Breast epithelium (tissue), 4 donors: ENCODE data around the gene CRELD1. TPM values are rescaled to one million over a fixed set of nuclear protein-coding genes. Genes with fewer than 3 reads are reported as not detected.

Experiments used
- DNase-seq, 2 donors: peaks; one replicate each; pipeline ENCODE4 v3.0.0-alpha.2; 2019; ENCODE audit warnings: low spot score in 2 of 2
- H3K27ac ChIP-seq, 2 donors: fragments of 200-600 bp; sonication (generic) in 1 of 2; one replicate each; pipeline ENCODE4 v1.5.1; 2016 to 2019; ENCODE audit warnings: mild to moderate bottlenecking in 1 of 2
- H3K27me3 ChIP-seq, 2 donors: fragments of 200-600 bp; sonication (generic) in 1 of 2; one replicate each; pipeline versions ENCODE4 v1.5.1 to v1.6.0; 2017 to 2019; ENCODE audit warnings: control low read depth in 1 of 2, mild to moderate bottlenecking in 1 of 2
- H3K36me3 ChIP-seq: fragments of 200-600 bp; one replicate; pipeline ENCODE4 v1.5.1; 2019
- H3K4me1 ChIP-seq, 2 donors: fragments of 200-600 bp; sonication (generic); one replicate each; pipeline ENCODE4 v1.5.1; 2016 to 2019; ENCODE audit warnings: control low read depth in 1 of 2
- H3K4me3 ChIP-seq, 3 donors: fragments of 200-600 bp; sonication (generic); 1 replicate in 2 of 3; 2 replicates in 1 of 3; pipeline ENCODE4 v1.5.1; 2016 to 2019; ENCODE audit warnings: mild to moderate bottlenecking in 3 of 3, moderate library complexity in 2 of 3
- H3K9me3 ChIP-seq, 2 donors: fragments of 200-600 bp; sonication (generic) in 1 of 2; one replicate each; pipeline ENCODE4 v1.5.1; 2016 to 2019; ENCODE audit warnings: control low read depth in 1 of 2
- POLR2A ChIP-seq: fragments of 450-650 bp; IDR thresholded peaks from one replicate; pipeline ENCODE4 v1.6.1; 2016; ENCODE audit warnings: antibody characterized with exemption, mild to moderate bottlenecking, moderate library complexity
- POLR2AphosphoS5 ChIP-seq, 3 donors: sonication (generic); formaldehyde crosslinking; IDR thresholded peaks; one replicate each; pipeline ENCODE4 v1.6.1; 2017; ENCODE audit warnings: antibody characterized with exemption in 3 of 3
- intact Hi-C: fragments of 100-400 bp; cut with DNase I; formaldehyde crosslinking; loops from one replicate; pipeline ENCODE4 v1.15.1; 2023; ENCODE audit warnings: low total_unique reads
- total RNA-seq, 3 donors: library from RNA; depleted of rRNA; stranded (reverse); fragments of >200 nt; gene quantifications; one replicate each; pipeline ENCODE4 v1.1.0, GENCODE V29; 2016
- TF ChIP-seq, protein P1 (sequence below), 3 donors: fragments of 450-650 bp; IDR thresholded peaks; one replicate each; pipeline ENCODE4 v1.5.1; 2016 to 2017; ENCODE audit warnings: antibody characterized with exemption in 3 of 3, mild to moderate bottlenecking in 3 of 3, moderate library complexity in 3 of 3

CRELD1 gene
- total RNA-seq, 3 donors from 2014 or later, result 33.6 to 52.4 (median 44.6) TPM

DNA sequence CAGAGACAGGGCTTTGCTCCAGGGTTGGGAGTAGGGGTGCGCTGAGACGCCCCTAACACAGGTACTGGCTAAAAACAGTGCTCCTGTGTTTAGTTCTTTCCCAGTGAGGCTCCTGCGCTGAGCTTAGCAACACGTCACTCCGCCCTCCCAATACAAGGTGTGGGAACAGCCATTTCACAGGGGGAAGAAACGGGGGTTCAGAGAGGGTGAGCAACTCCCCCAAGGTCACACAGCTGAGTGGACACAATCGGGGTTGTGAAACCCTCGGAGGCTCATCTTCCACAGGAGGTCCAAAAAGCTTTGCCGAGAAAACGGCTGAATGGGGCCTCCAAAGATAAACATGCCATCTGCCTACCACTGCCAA is 17.9 kb downstream of the CRELD1 start:
- peak overlapping the region; percentile 47 to 72 (median 62) for H3K4me3 ChIP-seq
- DNase-seq, result no peak
- intact Hi-C loops, result no loop called here

DNA sequence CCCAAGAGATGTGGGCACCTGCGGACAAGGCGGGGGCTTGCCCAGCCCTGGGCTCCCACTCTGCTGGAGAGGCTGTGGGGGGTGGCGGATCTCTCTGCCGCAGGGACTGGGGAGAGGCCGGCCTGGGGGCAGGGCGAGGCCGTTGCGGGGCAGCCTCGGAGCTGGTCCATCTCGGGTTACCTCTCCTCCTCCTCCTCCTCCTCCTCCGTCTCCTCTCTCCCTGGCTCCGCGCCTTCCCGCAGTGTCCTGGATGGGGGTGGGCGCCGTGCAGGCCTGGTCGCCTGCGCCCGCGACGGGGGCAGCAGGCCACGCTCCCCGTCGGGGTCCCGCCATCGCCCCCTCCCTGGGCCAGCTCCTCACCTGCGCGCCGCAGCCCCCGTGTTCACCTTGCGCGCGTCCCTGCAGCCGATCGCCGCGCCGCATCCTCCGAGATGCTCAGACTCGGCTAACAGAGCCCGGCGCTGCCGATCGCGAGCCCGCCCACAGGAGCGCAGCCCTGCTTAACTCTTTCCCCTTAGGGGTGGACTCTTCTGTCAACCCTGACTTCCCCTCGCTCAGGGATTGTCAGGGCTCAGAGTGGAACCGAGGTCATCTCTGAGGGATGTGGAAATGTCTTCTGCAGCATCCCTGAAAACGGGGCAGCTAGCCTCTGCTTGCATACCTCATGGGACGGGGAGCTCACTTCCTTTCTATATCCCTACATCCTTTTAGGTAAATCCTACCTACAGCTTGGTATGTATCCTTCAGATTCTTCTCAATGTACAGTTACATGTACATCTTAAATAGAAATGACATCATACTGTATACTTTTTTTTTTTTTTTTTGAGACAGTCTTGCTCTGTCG is 18.6 kb downstream of the CRELD1 start, which contains the start of gene PRRT3:
Gene PRRT3, minus strand, starts transcription at position 447 of the 844 bp plus-strand sequence. CDS start 2,293 bp downstream, outside the sequence.
- no peaks in the 10 kb centered on the region for H3K9me3 ChIP-seq
- peaks cover 0 to 6% of the 10 kb centered on the region in 2 donors for H3K4me1 ChIP-seq
- no peaks in the 10 kb centered on the region for H3K27me3 ChIP-seq
- intact Hi-C loops, result no loop called here
- TF ChIP-seq POLR2AphosphoS5 (IDR thresholded peaks at IDR 0.05) (no peak), POLR2A (no peak)
- TF ChIP-seq, protein P1, sequence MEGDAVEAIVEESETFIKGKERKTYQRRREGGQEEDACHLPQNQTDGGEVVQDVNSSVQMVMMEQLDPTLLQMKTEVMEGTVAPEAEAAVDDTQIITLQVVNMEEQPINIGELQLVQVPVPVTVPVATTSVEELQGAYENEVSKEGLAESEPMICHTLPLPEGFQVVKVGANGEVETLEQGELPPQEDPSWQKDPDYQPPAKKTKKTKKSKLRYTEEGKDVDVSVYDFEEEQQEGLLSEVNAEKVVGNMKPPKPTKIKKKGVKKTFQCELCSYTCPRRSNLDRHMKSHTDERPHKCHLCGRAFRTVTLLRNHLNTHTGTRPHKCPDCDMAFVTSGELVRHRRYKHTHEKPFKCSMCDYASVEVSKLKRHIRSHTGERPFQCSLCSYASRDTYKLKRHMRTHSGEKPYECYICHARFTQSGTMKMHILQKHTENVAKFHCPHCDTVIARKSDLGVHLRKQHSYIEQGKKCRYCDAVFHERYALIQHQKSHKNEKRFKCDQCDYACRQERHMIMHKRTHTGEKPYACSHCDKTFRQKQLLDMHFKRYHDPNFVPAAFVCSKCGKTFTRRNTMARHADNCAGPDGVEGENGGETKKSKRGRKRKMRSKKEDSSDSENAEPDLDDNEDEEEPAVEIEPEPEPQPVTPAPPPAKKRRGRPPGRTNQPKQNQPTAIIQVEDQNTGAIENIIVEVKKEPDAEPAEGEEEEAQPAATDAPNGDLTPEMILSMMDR (IDR thresholded peaks at IDR 0.05), result no peak
- no peaks in the 10 kb centered on the region for H3K36me3 ChIP-seq
- no peak for DNase-seq
- no peak within 1 kb of the TSS for H3K27ac ChIP-seq
- peak within 1 kb of the TSS; percentile 47 to 72 (median 62) for H3K4me3 ChIP-seq

More for the DNA sequence above, 17.9 kb downstream of the CRELD1 start:
- no peak for TF ChIP-seq POLR2A
- TF ChIP-seq, protein P1 (IDR thresholded peaks at IDR 0.05), result no peak
- no peak for TF ChIP-seq POLR2AphosphoS5 (IDR thresholded peaks at IDR 0.05)
- H3K27ac ChIP-seq, result no peak overlapping the region
- peaks cover 0 to 6% of the 10 kb centered on the region in 2 donors for H3K4me1 ChIP-seq
- no peaks in the 10 kb centered on the region for H3K36me3 ChIP-seq
- no peaks in the 10 kb centered on the region for H3K9me3 ChIP-seq
- H3K27me3 ChIP-seq, result no peaks in the 10 kb centered on the region

DNA sequence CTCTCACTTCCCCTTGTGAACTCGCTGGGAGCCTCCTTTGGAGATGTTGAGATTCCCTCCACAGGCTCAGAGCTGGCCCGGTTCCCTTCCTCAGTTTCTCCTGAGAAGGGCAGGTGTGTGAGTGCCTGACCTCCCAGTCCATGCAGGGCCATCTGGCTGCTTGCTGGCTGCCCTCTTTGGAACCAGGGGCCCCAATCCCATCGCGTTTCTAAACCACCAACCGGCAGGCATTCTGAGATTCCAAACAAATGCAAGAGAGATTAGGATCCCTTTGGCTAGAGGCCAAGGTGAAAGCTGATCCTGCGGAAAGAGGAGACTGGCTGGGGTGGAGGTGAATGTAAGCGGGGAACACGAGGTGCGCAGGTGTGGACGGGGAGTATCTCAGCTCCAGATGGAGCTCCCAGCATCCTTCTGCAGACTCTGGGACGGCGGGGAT is 21.5 kb downstream of the CRELD1 start:
- no peaks in the 10 kb centered on the region for H3K4me1 ChIP-seq
- TF ChIP-seq, protein P1 (IDR thresholded peaks at IDR 0.05), result no peak
- no peak for TF ChIP-seq POLR2AphosphoS5 (IDR thresholded peaks at IDR 0.05)
- TF ChIP-seq POLR2A, result no peak
- H3K9me3 ChIP-seq, result no peaks in the 10 kb centered on the region
- no peaks in the 10 kb centered on the region for H3K27me3 ChIP-seq
- intact Hi-C loops, result no loop called here
- peak overlapping the region in 1 of 2 donors; percentile 81 for H3K27ac ChIP-seq
- no peak overlapping the region for H3K4me3 ChIP-seq
- no peak for DNase-seq
- H3K36me3 ChIP-seq, result no peaks in the 10 kb centered on the region

DNA sequence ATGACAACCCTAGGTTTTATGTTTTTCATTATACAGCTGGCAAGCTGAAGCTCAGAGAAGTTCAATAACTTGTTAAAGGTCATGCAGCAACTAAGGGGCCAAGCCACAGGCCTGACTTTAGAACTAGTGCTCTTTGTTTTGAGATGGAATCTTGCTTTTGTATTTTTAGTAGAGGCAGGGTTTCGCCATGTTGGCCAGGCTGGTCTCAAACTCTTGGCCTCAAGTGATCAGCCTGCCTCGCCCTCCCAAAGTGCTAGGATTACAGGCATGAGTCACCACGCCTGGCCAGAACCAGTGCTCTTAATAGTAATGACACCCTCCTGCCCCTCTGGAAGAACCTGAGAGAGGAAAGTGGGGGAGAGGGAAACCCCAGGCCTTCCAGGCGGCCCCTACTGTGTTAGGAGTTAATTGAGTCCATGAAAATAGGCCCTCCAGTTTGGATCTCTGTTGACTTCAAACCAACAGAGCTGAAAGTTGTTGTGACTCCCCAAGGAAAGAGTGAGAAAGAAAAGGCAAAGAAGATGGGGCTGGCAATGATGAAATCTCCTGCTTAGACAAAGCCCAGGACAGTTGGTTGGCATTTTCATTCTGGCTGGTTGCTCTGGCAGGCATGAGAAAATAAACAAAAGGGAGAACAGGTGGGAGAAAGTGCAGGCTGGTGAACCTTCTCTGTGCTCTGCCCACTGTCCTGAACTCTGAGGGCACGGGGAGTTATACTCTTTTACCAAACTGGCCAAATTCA is 22.1 kb downstream of the CRELD1 start:
- H3K27me3 ChIP-seq, result no peaks in the 10 kb centered on the region

More for the DNA sequence above, 22.1 kb downstream of the CRELD1 start:
- no peak for TF ChIP-seq POLR2A
- TF ChIP-seq, protein P1 (IDR thresholded peaks at IDR 0.05), result no peak
- TF ChIP-seq POLR2AphosphoS5 (IDR thresholded peaks at IDR 0.05), result no peak
- DNase-seq, result no peak
- Histone ChIP-seq H3K4me3 (no peak overlapping the region), H3K36me3 (no peaks in the 10 kb centered on the region), H3K27ac (peak overlapping the region; percentile 58 to 81), H3K9me3 (no peaks in the 10 kb centered on the region), H3K4me1 (no peaks in the 10 kb centered on the region)
- intact Hi-C loops, result no loop called here
